ENCODE measurements around the gene DYRK4. TPM values are rescaled to one million over a fixed set of nuclear protein-coding genes. Genes with fewer than 3 reads are reported as not detected.

Gene DYRK4
- total RNA-seq, 1 experiment from 2014 or later, result 27.1 TPM

- TF ChIP-seq REST (IDR thresholded peaks at IDR 0.05; ENCODE audit: low read depth) (no peak), POLR2AphosphoS5 (IDR thresholded peaks at IDR 0.05; ENCODE audit: low read depth, low read length) (peak; percentile 75), ZNF274 (IDR thresholded peaks at IDR 0.05; ENCODE audit: low read depth, low read length) (no peak), SIN3A (IDR thresholded peaks at IDR 0.05; ENCODE audit: low read depth) (peak; percentile 85), EZH2 (IDR thresholded peaks at IDR 0.05) (no peak), ZBTB33 (IDR thresholded peaks at IDR 0.05; ENCODE audit: extremely low read depth, insufficient replicate concordance, low read length) (peak; percentile 79), ELF1 (IDR thresholded peaks at IDR 0.05; ENCODE audit: borderline replicate concordance, low read depth) (no peak; the same call in 1 of the 2 replicates), FOSL1 (IDR thresholded peaks at IDR 0.05; ENCODE audit: low read depth) (no peak), EZH2phosphoT487 (IDR thresholded peaks at IDR 0.05; ENCODE audit: borderline replicate concordance) (no peak), RAD21 (IDR thresholded peaks at IDR 0.05; ENCODE audit: low read depth) (no peak), CEBPB (IDR thresholded peaks at IDR 0.05; ENCODE audit: low read depth) (no peak), YY1 (IDR thresholded peaks at IDR 0.05; ENCODE audit: extremely low read depth, insufficient replicate concordance, low read depth, low read length) (peak; percentile 98), SRF (IDR thresholded peaks at IDR 0.05; ENCODE audit: low read depth) (no peak), MAX (IDR thresholded peaks at IDR 0.05) (peak; percentile 19; the same call in 1 of the 2 replicates), CBX3 (IDR thresholded peaks at IDR 0.05; ENCODE audit: low read depth) (peak; percentile 31; the same call in 1 of the 2 replicates), POLR2A (IDR thresholded peaks at IDR 0.05; ENCODE audit: borderline replicate concordance, extremely low read depth, insufficient read depth, insufficient read length) (peak; percentile 83)
Observed at GRCh38 chr12:4648501-4649357, 86.7 kb downstream of the DYRK4 start, which contains the start of the genes AKAP3 and NDUFA9 (continued).

Data from HCT116 (cell line).